ENCODE measurements around the gene TMEM18. TPM values are rescaled to one million over a fixed set of nuclear protein-coding genes. Genes with fewer than 3 reads are reported as not detected.

The TMEM18 gene
- total RNA-seq, 4 donors from 2014 or later, result 11.0 to 31.0 (median 14.5) TPM

DNA sequence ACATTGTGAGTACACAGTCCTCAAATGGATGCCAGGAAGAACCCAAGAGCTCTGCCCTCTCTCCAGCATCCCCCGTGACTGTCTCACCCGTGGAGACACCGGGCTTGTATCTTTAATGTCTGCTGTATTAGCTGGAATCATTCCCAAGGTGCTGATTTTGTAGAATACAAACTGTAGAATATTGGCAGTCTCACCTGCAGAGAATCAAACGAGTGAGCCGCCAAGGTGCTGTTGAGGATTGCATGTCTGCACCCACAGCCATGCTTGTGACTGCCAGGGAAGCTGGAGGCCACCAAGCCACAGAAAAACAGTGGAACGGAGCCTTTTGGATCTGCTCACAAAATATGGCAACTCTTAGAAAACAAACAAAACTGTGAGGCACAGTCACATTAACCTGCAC is 37.5 kb downstream of the TMEM18 start:
- Histone ChIP-seq H3K9me3 (no peaks in the 10 kb centered on the region), H3K27me3 (peaks cover 6% of the 10 kb centered on the region), H3K27ac (no peak overlapping the region), H3K4me3 (no peak overlapping the region), H3K4me1 (peaks cover 0 to 6% (median 3%) of the 10 kb centered on the region in 4 donors), H3K36me3 (no peaks in the 10 kb centered on the region)
- no peak for DNase-seq
- in situ Hi-C loops (cut with MboI; ENCODE audit: low pct_ligation_motif_present in 1 of 4, low pct_unique_long_range_greater_than_20kb in 1 of 4, low sequenced_read_pairs in 3 of 4), result loop anchor here in 1 of 4 donors (10.0 kb wide), 1 partner anchor 385 kb away; no protein-coding TSS in a partner anchor
- 80 to 81% methylated on average over 2 to 6 of the region's 6 CpGs for WGBS, 2 donors (ENCODE audit: low coverage in 1 of 2)
- TF ChIP-seq EP300 (IDR thresholded peaks at IDR 0.05; ENCODE audit: low read depth), result no peak
- TF ChIP-seq CTCF (IDR thresholded peaks at IDR 0.05), result no peak
- no peak for TF ChIP-seq POLR2A (IDR thresholded peaks at IDR 0.05)
- TF ChIP-seq POLR2AphosphoS5 (IDR thresholded peaks at IDR 0.05), result no peak
- intact Hi-C loops (cut with DNase I; ENCODE audit: low total_unique reads), result loop anchor here (5.0 kb wide), 1 partner anchor 392 kb away; no protein-coding TSS in a partner anchor

- peaks cover 0 to 6% (median 3%) of the 10 kb centered on the region in 4 donors for H3K4me1 ChIP-seq
- peaks cover 3% of the 10 kb centered on the region for H3K27me3 ChIP-seq
- TF ChIP-seq CTCF (IDR thresholded peaks at IDR 0.05), result no peak
- TF ChIP-seq POLR2A (IDR thresholded peaks at IDR 0.05), result no peak
- TF ChIP-seq POLR2AphosphoS5 (IDR thresholded peaks at IDR 0.05), result no peak
- TF ChIP-seq EP300 (IDR thresholded peaks at IDR 0.05; ENCODE audit: low read depth), result no peak
- WGBS, 2 donors (ENCODE audit: low coverage in 1 of 2), result 54 to 57% methylated on average over 5 to 7 of the region's 7 CpGs
- H3K36me3 ChIP-seq, result no peaks in the 10 kb centered on the region
- no peak overlapping the region for H3K27ac ChIP-seq
- H3K9me3 ChIP-seq, result no peaks in the 10 kb centered on the region
- in situ Hi-C loops (cut with MboI; ENCODE audit: low pct_ligation_motif_present in 1 of 4, low pct_unique_long_range_greater_than_20kb in 1 of 4, low sequenced_read_pairs in 3 of 4) (loop anchor here in 1 of 4 donors (10.0 kb wide), 1 partner anchor 383 kb away; no protein-coding TSS in a partner anchor), intact Hi-C loops (cut with DNase I; ENCODE audit: low total_unique reads) (no loop called here)
- no peak overlapping the region for H3K4me3 ChIP-seq
- DNase-seq, result no peak
Measured at GRCh38 chr2:637804-638203, 39.4 kb downstream of the TMEM18 start.

- in situ Hi-C loops (cut with MboI; ENCODE audit: low pct_ligation_motif_present in 1 of 4, low pct_unique_long_range_greater_than_20kb in 1 of 4, low sequenced_read_pairs in 3 of 4), result loop anchor here in 1 of 4 donors (10.0 kb wide), 1 partner anchor 383 kb away; no protein-coding TSS in a partner anchor
- peaks cover 3% of the 10 kb centered on the region for H3K27me3 ChIP-seq
- intact Hi-C loops (cut with DNase I; ENCODE audit: low total_unique reads), result no loop called here
- H3K36me3 ChIP-seq, result no peaks in the 10 kb centered on the region
- H3K4me3 ChIP-seq, result no peak overlapping the region
- H3K4me1 ChIP-seq, result peaks cover 0 to 6% (median 3%) of the 10 kb centered on the region in 4 donors
- no peaks in the 10 kb centered on the region for H3K9me3 ChIP-seq
- 73 to 100% methylated on average over 2 to 16 of the region's 16 CpGs for WGBS, 2 donors (ENCODE audit: low coverage in 1 of 2)
- TF ChIP-seq EP300 (IDR thresholded peaks at IDR 0.05; ENCODE audit: low read depth) (no peak), POLR2A (IDR thresholded peaks at IDR 0.05) (no peak), CTCF (IDR thresholded peaks at IDR 0.05) (no peak), POLR2AphosphoS5 (IDR thresholded peaks at IDR 0.05) (no peak)
- no peak overlapping the region for H3K27ac ChIP-seq
- DNase-seq, result no peak
Measured at GRCh38 chr2:637406-637776, 39.8 kb downstream of the TMEM18 start.

DNA sequence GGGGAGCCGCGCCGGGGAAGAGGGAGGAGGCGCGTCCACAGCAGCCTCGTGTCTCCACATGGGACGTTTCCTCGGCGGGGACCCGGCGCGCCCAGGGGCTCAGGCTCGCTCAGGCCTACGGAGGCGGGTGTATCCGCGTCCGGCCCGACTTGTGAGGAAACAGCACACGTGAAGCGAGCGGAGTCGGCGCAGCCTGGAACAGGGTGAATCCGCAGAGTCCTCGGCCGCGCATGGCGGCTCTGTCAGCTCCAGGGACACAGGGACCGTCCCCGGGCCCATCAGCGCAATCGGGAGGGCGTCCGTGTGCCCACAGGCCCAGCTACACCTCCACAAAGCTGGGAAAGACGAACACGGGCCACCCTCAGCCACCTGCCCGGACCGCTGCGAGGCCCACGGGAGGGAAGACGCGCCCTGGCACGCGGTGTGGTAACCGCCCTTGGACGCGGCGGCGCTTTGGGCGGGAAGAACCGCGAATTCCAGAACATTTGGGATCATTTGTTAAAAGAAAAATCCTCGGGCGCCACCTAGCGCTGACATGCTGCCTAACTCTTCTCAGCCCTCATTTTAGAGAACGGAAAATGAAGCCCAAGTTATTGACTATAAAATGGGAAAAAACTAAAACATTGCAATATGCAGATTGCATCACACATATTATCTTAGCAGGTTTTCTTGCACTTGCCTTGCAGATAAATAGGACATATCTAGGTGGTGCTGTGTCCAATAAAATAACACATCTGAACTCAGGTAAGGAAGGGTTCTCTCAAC is 40.4 kb downstream of the TMEM18 start:
- Histone ChIP-seq H3K27ac (no peak overlapping the region), H3K4me3 (peak overlapping the region in 2 of 4 donors; percentile 27 to 39), H3K36me3 (no peaks in the 10 kb centered on the region), H3K27me3 (peaks cover 3% of the 10 kb centered on the region), H3K4me1 (peaks cover 0 to 6% (median 3%) of the 10 kb centered on the region in 4 donors), H3K9me3 (no peaks in the 10 kb centered on the region)
- DNase-seq, result peak; percentile 62
- TF ChIP-seq POLR2AphosphoS5 (IDR thresholded peaks at IDR 0.05) (no peak), EP300 (IDR thresholded peaks at IDR 0.05; ENCODE audit: low read depth) (no peak), CTCF (IDR thresholded peaks at IDR 0.05) (peak; percentile 77 to 85 (median 81)), POLR2A (IDR thresholded peaks at IDR 0.05) (no peak)
- intact Hi-C loops (cut with DNase I; ENCODE audit: low total_unique reads), result no loop called here
- WGBS, 2 donors (ENCODE audit: low coverage in 1 of 2), result 0 to 44% methylated on average over 1 to 57 of the region's 57 CpGs
- in situ Hi-C loops (cut with MboI; ENCODE audit: low pct_ligation_motif_present in 1 of 4, low pct_unique_long_range_greater_than_20kb in 1 of 4, low sequenced_read_pairs in 3 of 4), result loop anchor here in 1 of 4 donors (10.0 kb wide), 1 partner anchor 382 kb away; no protein-coding TSS in a partner anchor

All from transverse colon (tissue), 4 donors.